ENCODE data around the gene ZNF584.

DNA sequence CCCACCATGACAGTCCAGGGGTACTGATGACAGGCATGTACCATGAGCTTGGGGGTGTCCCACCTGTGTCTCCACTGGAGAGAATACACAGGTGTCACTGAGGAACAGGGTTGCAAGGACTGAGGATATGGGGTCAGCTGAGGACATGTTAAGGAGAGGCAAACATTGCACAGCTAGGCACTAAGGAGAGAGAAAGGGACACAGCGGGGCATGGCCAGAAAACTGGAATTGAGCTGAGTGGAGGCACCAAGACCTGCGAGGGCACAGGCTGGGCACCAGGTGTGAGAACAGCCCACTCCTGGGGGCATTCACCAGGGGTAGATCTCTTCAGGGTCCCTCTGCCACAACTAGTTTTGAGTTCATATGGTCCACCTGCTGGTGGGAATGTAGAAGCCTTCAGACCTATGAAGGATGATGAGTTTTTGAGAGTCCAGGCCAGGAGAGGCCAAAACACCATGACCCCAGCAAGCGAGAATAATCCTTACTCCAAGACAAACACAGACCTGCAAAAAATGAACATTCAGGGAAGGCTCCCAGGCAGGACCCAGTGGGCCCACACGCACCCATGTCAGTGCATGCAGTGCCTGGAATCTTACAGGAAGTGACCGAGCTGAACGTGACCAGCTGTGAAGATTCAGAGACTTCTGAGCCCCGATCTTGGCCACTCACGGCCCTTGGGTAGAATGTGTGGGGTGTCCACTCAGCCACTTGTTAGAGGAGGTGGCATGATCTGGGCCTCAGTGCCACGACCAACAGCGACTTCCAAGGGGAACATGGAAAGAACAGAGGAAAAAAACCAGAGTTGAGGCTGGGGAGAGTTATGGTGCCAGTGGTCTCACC, 1.4 kb upstream of the ZNF584 start:
- TF ChIP-seq CTCF (IDR thresholded peaks at IDR 0.05; ENCODE audit: low read length) (no peak), EZH2phosphoT487 (IDR thresholded peaks at IDR 0.05; ENCODE audit: low read length) (no peak), EZH2 (optimal IDR thresholded peaks at IDR 0.05; ENCODE audit: low read depth, low read length) (no peak)
